H9 (cell line): Measurements from ENCODE around the gene LDHAL6B. TPM values are rescaled to one million over a fixed set of nuclear protein-coding genes. Genes with fewer than 3 reads are reported as not detected.

Experiments used
- DNase-seq: peaks from one replicate; pipeline ENCODE4 v3.0.0-alpha.2; 2017
- H2AFZ ChIP-seq: one replicate; pipeline ENCODE4 v1.6.1; 2013; ENCODE audit warnings: mild to moderate bottlenecking, low read length, control low read depth, moderate library complexity
- H2AK5ac ChIP-seq: 2 replicates; pipeline ENCODE4 v1.6.1; 2013; ENCODE audit warnings: low read length, control low read depth, mixed read lengths; ENCODE audit not compliant: insufficient read length
- H2BK120ac ChIP-seq: one replicate; pipeline ENCODE4 v1.6.1; 2013; ENCODE audit warnings: low read depth, mild to moderate bottlenecking, low read length, control low read depth, inconsistent platforms; ENCODE audit not compliant: poor library complexity, severe bottlenecking
- H2BK12ac ChIP-seq: 2 replicates; pipeline ENCODE4 v1.6.1; 2013; ENCODE audit warnings: low read length, control low read depth, mixed read lengths, low read depth; ENCODE audit not compliant: insufficient read length
- H2BK15ac ChIP-seq: 2 replicates; pipeline ENCODE4 v1.6.1; 2013; ENCODE audit warnings: low read depth, low read length, control low read depth
- H2BK20ac ChIP-seq: one replicate; pipeline ENCODE4 v1.6.1; 2013; ENCODE audit warnings: low read depth, mild to moderate bottlenecking, low read length, control low read depth, inconsistent platforms; ENCODE audit not compliant: poor library complexity, severe bottlenecking
- H2BK5ac ChIP-seq: 2 replicates; pipeline ENCODE4 v1.6.1; 2013; ENCODE audit warnings: low read length, control low read depth, mixed read lengths; ENCODE audit not compliant: insufficient read length
- H3K14ac ChIP-seq: 2 replicates; pipeline ENCODE4 v1.6.1; 2013; ENCODE audit warnings: low read length, control low read depth; ENCODE audit not compliant: insufficient read depth
- H3K18ac ChIP-seq: 2 replicates; pipeline ENCODE4 v1.6.1; 2013; ENCODE audit warnings: low read depth, mild to moderate bottlenecking, mixed read lengths, low read length, control low read depth; ENCODE audit not compliant: insufficient read length
- H3K23ac ChIP-seq: 2 replicates; pipeline ENCODE4 v1.6.1; 2013; ENCODE audit warnings: low read length, control low read depth, mixed read lengths, low read depth; ENCODE audit not compliant: insufficient read length
- H3K23me2 ChIP-seq: 2 replicates; pipeline ENCODE4 v1.6.1; 2013; ENCODE audit warnings: low read depth, mild to moderate bottlenecking, mixed read lengths, low read length, control low read depth; ENCODE audit not compliant: insufficient read length, poor library complexity, severe bottlenecking
- H3K27ac ChIP-seq: 2 replicates; pipeline ENCODE4 v1.5.1; 2013; ENCODE audit warnings: low read length, control low read depth, mixed read lengths, low read depth; ENCODE audit not compliant: insufficient read length
- H3K27me3 ChIP-seq: 2 replicates; pipeline ENCODE4 v1.6.1; 2013; ENCODE audit warnings: low read length, control low read depth, inconsistent platforms; ENCODE audit not compliant: insufficient read depth
- H3K4ac ChIP-seq: 2 replicates; pipeline ENCODE4 v1.6.1; 2013; ENCODE audit warnings: low read depth, mild to moderate bottlenecking, control low read depth, inconsistent platforms, low read length, moderate library complexity
- H3K4me1 ChIP-seq: 2 replicates; pipeline ENCODE4 v1.6.1; 2013; ENCODE audit warnings: low read length, control low read depth, inconsistent platforms; ENCODE audit not compliant: insufficient read depth
- H3K4me2 ChIP-seq: 2 replicates; pipeline ENCODE4 v1.6.1; 2013; ENCODE audit warnings: low read length, control low read depth, mixed read lengths; ENCODE audit not compliant: insufficient read length, insufficient read depth
- H3K56ac ChIP-seq: 2 replicates; pipeline ENCODE4 v1.6.1; 2013; ENCODE audit warnings: low read depth, mild to moderate bottlenecking, mixed read lengths, low read length, control low read depth; ENCODE audit not compliant: insufficient read length
- H3K79me1 ChIP-seq: 2 replicates; pipeline ENCODE4 v1.6.1; 2013; ENCODE audit warnings: low read depth, mild to moderate bottlenecking, moderate library complexity, low read length, control low read depth, inconsistent platforms; ENCODE audit not compliant: insufficient read depth, poor library complexity, severe bottlenecking
- H3K79me2 ChIP-seq: 2 replicates; pipeline ENCODE4 v1.6.1; 2013; ENCODE audit warnings: low read length, control low read depth, inconsistent platforms; ENCODE audit not compliant: insufficient read depth
- H3K9ac ChIP-seq: 2 replicates; pipeline ENCODE4 v1.6.1; 2013; ENCODE audit warnings: low read length, control low read depth, mixed read lengths; ENCODE audit not compliant: insufficient read length; ENCODE audit errors: extremely low read depth
- H3K9me3 ChIP-seq: one replicate; pipeline ENCODE4 v1.6.1; 2013; ENCODE audit warnings: low read depth, low read length, inconsistent platforms; ENCODE audit not compliant: control insufficient read depth
- H3T11ph ChIP-seq: one replicate; pipeline ENCODE4 v1.6.1; 2013; ENCODE audit warnings: mild to moderate bottlenecking, low read length, control low read depth, inconsistent platforms
- H4K20me1 ChIP-seq: one replicate; pipeline ENCODE4 v1.6.1; 2013; ENCODE audit not compliant: control insufficient read depth, insufficient read length, insufficient read depth
- H4K5ac ChIP-seq: 2 replicates; pipeline ENCODE4 v1.6.1; 2013; ENCODE audit warnings: low read depth, mild to moderate bottlenecking, mixed read lengths, low read length, control low read depth; ENCODE audit not compliant: insufficient read length
- H4K8ac ChIP-seq: replicated peaks from 2 replicates; pipeline ENCODE4 v1.6.1; 2013; ENCODE audit warnings: low read length, control low read depth, mixed read lengths, low read depth; ENCODE audit not compliant: insufficient read length
- H4K91ac ChIP-seq: 2 replicates; pipeline ENCODE4 v1.6.1; 2013; ENCODE audit warnings: low read depth, mild to moderate bottlenecking, moderate library complexity, mixed read lengths, low read length, control low read depth; ENCODE audit not compliant: insufficient read length
- H3K27ac Mint-ChIP-seq, 3 experiments: 2 replicates in 2 of 3; 3 replicates in 1 of 3; pipeline ENCODE4 v1.8.0; 2020 to 2021; ENCODE audit warnings: mixed read lengths in 3 of 3, mild to moderate bottlenecking in 1 of 3, moderate library complexity in 1 of 3
- H3K27me3 Mint-ChIP-seq: 2 replicates; pipeline ENCODE4 v1.8.0; 2021; ENCODE audit warnings: low read depth, mild to moderate bottlenecking, moderate library complexity, mixed read lengths
- H3K36me3 Mint-ChIP-seq, 3 experiments: 2 replicates in 2 of 3; 3 replicates in 1 of 3; pipeline ENCODE4 v1.8.0; 2020 to 2021; ENCODE audit warnings: low read depth in 3 of 3, mixed read lengths in 3 of 3; ENCODE audit not compliant: insufficient read depth in 1 of 3
- H3K4me1 Mint-ChIP-seq, 2 experiments: 2 replicates each; pipeline ENCODE4 v1.8.0; 2020; ENCODE audit warnings: mixed read lengths in 2 of 2
- H3K4me3 Mint-ChIP-seq, 2 experiments: 2 replicates in 1 of 2; 3 replicates in 1 of 2; pipeline ENCODE4 v1.8.0; 2020 to 2021; ENCODE audit warnings: mild to moderate bottlenecking in 2 of 2, mixed read lengths in 2 of 2, moderate library complexity in 1 of 2
- H3K9me3 Mint-ChIP-seq, 2 experiments: 2 replicates in 1 of 2; 3 replicates in 1 of 2; pipeline ENCODE4 v1.8.0; 2020; ENCODE audit warnings: mild to moderate bottlenecking in 2 of 2, mixed read lengths in 2 of 2, moderate library complexity in 1 of 2
- WGBS: extraction: QIAGEN DNeasy Blood & Tissue Kit; methylation state at CpG from one replicate; pipeline ENCODE4 v1.1.7; 2013; ENCODE audit warnings: missing lambda C conversion rate, low lambda C conversion rate, mixed read lengths; ENCODE audit not compliant: insufficient read length; ENCODE audit errors: extremely low coverage; 5-methylcytosine and 5-hydroxymethylcytosine counted together
- total RNA-seq: library from RNA; stranded (reverse); gene quantifications from 2 replicates; pipeline ENCODE4 v1.2.1, GENCODE V29; 2021
- TF ChIP-seq, protein P1 (sequence below): fragments of 200-600 bp; sonication (generic); conservative IDR thresholded peaks from 3 replicates; pipeline ENCODE4 v1.8.0; 2021; ENCODE audit warnings: antibody characterized with exemption, mild to moderate bottlenecking

Gene LDHAL6B
- total RNA-seq, 1 experiment from 2014 or later: not detected

DNA sequence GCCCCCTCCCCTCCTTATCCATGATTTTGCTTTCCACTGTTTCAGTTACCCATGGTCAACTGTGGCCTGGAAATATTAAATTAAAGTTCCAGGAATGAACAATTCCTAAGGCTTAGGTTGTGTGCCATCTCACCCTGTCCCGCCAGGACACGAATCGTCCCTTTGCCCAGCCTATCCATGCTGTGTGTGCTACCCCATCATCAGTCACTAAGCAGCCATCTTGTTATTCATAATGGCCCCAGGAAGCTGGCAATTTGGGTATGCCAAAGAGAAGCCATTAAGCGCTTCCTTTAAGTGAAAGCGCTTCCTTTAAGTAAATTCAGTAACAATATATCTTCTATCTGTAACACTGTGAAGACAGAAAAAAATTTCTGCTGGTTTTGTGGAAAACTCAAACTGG, 49.2 kb upstream of the LDHAL6B start:
- peak overlapping the region in 1 of 3 experiments; percentile 70; a peak in 2 of 7 replicates for H3K27ac Mint-ChIP-seq
- H4K8ac ChIP-seq: no peak overlapping the region
- H3K56ac ChIP-seq: no peak overlapping the region
- H3K4me3 Mint-ChIP-seq: no peak overlapping the region
- H2BK120ac ChIP-seq: no peak overlapping the region
- no peak overlapping the region for H3T11ph ChIP-seq
- H4K20me1 ChIP-seq: no peaks in the 10 kb centered on the region
- no peaks in the 10 kb centered on the region for H3K27me3 ChIP-seq
- H3K79me1 ChIP-seq: no peaks in the 10 kb centered on the region
- DNase-seq: no peak
- H2BK12ac ChIP-seq: no peak overlapping the region
- no peak overlapping the region for H3K4ac ChIP-seq
- no peak overlapping the region for H2BK5ac ChIP-seq
- H3K4me1 ChIP-seq: no peaks in the 10 kb centered on the region
- H2AK5ac ChIP-seq: no peak overlapping the region
- peaks cover 15 to 79% (median 79%) of the 10 kb centered on the region in 3 experiments for H3K36me3 Mint-ChIP-seq
- H3K27me3 Mint-ChIP-seq: no peaks in the 10 kb centered on the region
- H2BK20ac ChIP-seq: no peak overlapping the region
- H3K9me3 Mint-ChIP-seq: no peaks in the 10 kb centered on the region
- no peak overlapping the region for H3K14ac ChIP-seq
- no peak overlapping the region for H2AFZ ChIP-seq
- WGBS: no CpG with 5 or more reads among the region's 5 CpGs
- no peak overlapping the region for H4K91ac ChIP-seq
- no peak overlapping the region for H3K27ac ChIP-seq
- H2BK15ac ChIP-seq: no peak overlapping the region
- no peak overlapping the region for H4K5ac ChIP-seq
- TF ChIP-seq, protein P1, sequence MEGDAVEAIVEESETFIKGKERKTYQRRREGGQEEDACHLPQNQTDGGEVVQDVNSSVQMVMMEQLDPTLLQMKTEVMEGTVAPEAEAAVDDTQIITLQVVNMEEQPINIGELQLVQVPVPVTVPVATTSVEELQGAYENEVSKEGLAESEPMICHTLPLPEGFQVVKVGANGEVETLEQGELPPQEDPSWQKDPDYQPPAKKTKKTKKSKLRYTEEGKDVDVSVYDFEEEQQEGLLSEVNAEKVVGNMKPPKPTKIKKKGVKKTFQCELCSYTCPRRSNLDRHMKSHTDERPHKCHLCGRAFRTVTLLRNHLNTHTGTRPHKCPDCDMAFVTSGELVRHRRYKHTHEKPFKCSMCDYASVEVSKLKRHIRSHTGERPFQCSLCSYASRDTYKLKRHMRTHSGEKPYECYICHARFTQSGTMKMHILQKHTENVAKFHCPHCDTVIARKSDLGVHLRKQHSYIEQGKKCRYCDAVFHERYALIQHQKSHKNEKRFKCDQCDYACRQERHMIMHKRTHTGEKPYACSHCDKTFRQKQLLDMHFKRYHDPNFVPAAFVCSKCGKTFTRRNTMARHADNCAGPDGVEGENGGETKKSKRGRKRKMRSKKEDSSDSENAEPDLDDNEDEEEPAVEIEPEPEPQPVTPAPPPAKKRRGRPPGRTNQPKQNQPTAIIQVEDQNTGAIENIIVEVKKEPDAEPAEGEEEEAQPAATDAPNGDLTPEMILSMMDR: no peak
- no peak overlapping the region for H3K4me2 ChIP-seq
- peaks cover 2 to 4% of the 10 kb centered on the region in 2 experiments; a peak in 2 of 4 replicates for H3K4me1 Mint-ChIP-seq
- no peak overlapping the region for H3K9ac ChIP-seq
- H3K9me3 ChIP-seq: no peaks in the 10 kb centered on the region
- H3K79me2 ChIP-seq: no peaks in the 10 kb centered on the region
- no peak overlapping the region for H3K23ac ChIP-seq
- no peak overlapping the region for H3K18ac ChIP-seq
- H3K23me2 ChIP-seq: no peaks in the 10 kb centered on the region
